C4-2B (cell line): ENCODE data around the gene FZD10.

ENCODE experiments used
- CTCF ChIP-seq: fragments of 450-650 bp; conservative IDR thresholded peaks from 2 replicates; pipeline ENCODE4 v1.5.1; 2017; ENCODE audit warnings: mild to moderate bottlenecking
- ZFX ChIP-seq: fragments of 450-650 bp; IDR thresholded peaks from 2 replicates; pipeline ENCODE4 v1.6.1; 2017

DNA sequence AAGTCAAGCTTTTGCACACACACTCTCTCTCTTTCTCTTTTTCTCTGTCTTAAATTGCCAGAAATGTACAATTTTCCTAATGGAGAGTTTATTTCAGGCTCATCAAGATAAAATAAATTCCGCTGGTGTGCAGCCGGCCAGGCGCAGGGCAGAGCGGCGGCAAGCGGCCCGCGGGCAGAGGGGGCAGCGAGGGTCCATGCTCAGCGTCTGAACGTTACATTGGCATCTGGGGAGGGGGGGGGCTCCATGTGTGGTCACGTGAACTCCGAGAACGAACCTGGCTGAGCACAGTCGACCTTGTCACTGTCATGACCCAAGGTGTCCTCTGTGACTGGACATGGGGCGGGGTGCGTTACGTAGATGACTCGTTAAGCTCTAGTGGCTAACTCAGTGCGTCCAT is 23.8 kb upstream of the FZD10 start:
- TF ChIP-seq CTCF (no peak), ZFX (no peak)
